Thyroid gland (tissue), 4 donors: ENCODE data around the gene CKLF.

ENCODE experiments used
- POLR2A ChIP-seq, 2 donors: fragments of 450-650 bp; IDR thresholded peaks; one replicate each; pipeline ENCODE4 v1.6.1; 2017; ENCODE audit warnings: antibody characterized with exemption in 2 of 2, mild to moderate bottlenecking in 2 of 2, moderate library complexity in 1 of 2
- TF ChIP-seq, protein P1 (sequence below), 6 experiments: fragments of 200-600 bp in 3 of 6; fragments of 450-650 bp in 3 of 6; sonication (generic) in 3 of 6; IDR thresholded peaks; one replicate each; pipeline ENCODE4 v1.5.1; 2016 to 2019; ENCODE audit warnings: antibody characterized with exemption in 6 of 6, mild to moderate bottlenecking in 2 of 6, inconsistent platforms in 1 of 6, moderate library complexity in 1 of 6

DNA sequence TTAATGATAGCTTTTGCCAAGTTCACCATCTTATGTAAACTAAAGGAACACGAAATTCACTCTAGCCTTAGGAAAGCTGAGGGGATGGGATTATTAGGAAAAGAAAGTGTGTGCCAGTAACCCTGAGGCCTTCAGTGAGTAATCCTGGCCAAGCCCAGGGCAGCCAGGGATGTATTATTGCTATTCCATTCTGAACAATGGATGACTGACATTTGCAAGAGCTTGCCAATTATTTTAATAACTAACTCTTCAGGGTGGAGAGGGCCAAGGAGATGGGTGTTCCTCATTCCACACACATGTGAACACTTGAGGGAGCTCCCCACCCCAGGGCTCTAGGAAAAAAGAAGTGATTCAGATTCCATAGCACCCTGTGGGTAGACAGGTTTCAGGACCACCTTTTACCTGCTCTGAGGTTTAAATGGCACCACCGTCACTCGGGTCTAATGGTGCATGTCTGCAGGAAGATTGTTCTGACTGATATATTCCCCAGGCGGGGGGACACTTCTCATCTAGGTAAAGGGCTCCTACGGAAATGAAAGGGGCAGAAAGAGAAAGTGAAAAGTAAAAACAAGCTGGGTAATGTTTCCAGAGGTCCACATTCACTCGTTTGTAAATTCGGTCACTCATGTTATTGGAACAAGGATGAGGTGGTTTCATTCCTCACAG is 44.0 kb upstream of the CKLF start:
- no peak for TF ChIP-seq POLR2A (IDR thresholded peaks at IDR 0.05)
- TF ChIP-seq, protein P1, sequence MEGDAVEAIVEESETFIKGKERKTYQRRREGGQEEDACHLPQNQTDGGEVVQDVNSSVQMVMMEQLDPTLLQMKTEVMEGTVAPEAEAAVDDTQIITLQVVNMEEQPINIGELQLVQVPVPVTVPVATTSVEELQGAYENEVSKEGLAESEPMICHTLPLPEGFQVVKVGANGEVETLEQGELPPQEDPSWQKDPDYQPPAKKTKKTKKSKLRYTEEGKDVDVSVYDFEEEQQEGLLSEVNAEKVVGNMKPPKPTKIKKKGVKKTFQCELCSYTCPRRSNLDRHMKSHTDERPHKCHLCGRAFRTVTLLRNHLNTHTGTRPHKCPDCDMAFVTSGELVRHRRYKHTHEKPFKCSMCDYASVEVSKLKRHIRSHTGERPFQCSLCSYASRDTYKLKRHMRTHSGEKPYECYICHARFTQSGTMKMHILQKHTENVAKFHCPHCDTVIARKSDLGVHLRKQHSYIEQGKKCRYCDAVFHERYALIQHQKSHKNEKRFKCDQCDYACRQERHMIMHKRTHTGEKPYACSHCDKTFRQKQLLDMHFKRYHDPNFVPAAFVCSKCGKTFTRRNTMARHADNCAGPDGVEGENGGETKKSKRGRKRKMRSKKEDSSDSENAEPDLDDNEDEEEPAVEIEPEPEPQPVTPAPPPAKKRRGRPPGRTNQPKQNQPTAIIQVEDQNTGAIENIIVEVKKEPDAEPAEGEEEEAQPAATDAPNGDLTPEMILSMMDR (IDR thresholded peaks at IDR 0.05) = no peak
